HG02852 (cell line): ENCODE measurements around the gene AIFM3.
"Not testable (repeated sequence)": the region's sequence is repeated elsewhere in the genome, so short reads cannot be mapped to it uniquely, and the experiment has no call there.

Experiments
- ATAC-seq: cut with Tn5 transposase; IDR thresholded peaks from one replicate; pipeline ENCODE4 v1.9.1; 2021; ENCODE audit warnings: mild to moderate bottlenecking, moderate library complexity; ENCODE audit not compliant: unreplicated experiment

The AIFM3 gene

GRCh38 chr22:20966883-20967696 lies at the start of gene AIFM3:
AIFM3 (plus strand) TSS chr22:20967255; CDS start chr22:20967945, 690 bp downstream.
- ATAC-seq, result no peak

- no peak for ATAC-seq
These were observed 48.3 kb upstream of the AIFM3 start for GRCh38 chr22:20918663-20919218.

- no peak for ATAC-seq
These were observed 47.3 kb upstream of the AIFM3 start for GRCh38 chr22:20919718-20920117.

GRCh38 chr22:20920881-20921203 lies 46.2 kb upstream of the AIFM3 start:
- no peak for ATAC-seq

GRCh38 chr22:20922141-20922751 lies 44.8 kb upstream of the AIFM3 start:
- ATAC-seq, result no peak

- ATAC-seq, result no peak
These were observed 40.8 kb upstream of the AIFM3 start for GRCh38 chr22:20926243-20926642.

GRCh38 chr22:20927940-20928572 lies 39.0 kb upstream of the AIFM3 start:
- ATAC-seq, result no peak

GRCh38 chr22:20928573-20928967 lies 38.5 kb upstream of the AIFM3 start:
- ATAC-seq, result no peak

GRCh38 chr22:20930004-20930403 lies 37.1 kb upstream of the AIFM3 start:
- no peak for ATAC-seq

- ATAC-seq, result not testable (repeated sequence)
These were observed 36.6 kb upstream of the AIFM3 start for GRCh38 chr22:20930435-20930834.

GRCh38 chr22:20931126-20931654 lies 35.9 kb upstream of the AIFM3 start:
- no peak for ATAC-seq

GRCh38 chr22:20933910-20934309 lies 33.1 kb upstream of the AIFM3 start:
- ATAC-seq, result no peak

- ATAC-seq, result not testable (repeated sequence)
These were observed 32.0 kb upstream of the AIFM3 start for GRCh38 chr22:20935049-20935448.

- ATAC-seq, result not testable (repeated sequence)
These were observed 31.1 kb upstream of the AIFM3 start for GRCh38 chr22:20935780-20936539.

- ATAC-seq, result no peak
These were observed 29.8 kb upstream of the AIFM3 start for GRCh38 chr22:20937031-20937793.

- no peak for ATAC-seq
These were observed 29.0 kb upstream of the AIFM3 start for GRCh38 chr22:20937794-20938671.

GRCh38 chr22:20939457-20940185 lies 27.4 kb upstream of the AIFM3 start:
- not testable (repeated sequence) for ATAC-seq

GRCh38 chr22:20940186-20940651 lies 26.8 kb upstream of the AIFM3 start:
- no peak for ATAC-seq
